ENCODE data around the gene ZFP69B. TPM values are rescaled to one million over a fixed set of nuclear protein-coding genes. Genes with fewer than 3 reads are reported as not detected.

Gene ZFP69B
- total and polyA plus RNA-seq, 2 of the 8 experiments (the other 6 are each of a cell fraction or from before 2014, with no cell fraction given), result 1.7 to 8.2 TPM

GRCh38 chr1:40477678-40478053 lies 27.4 kb downstream of the ZFP69B start:
- peak overlapping the region; percentile 72 to 81 (median 78) for H3K4me3 ChIP-seq (ENCODE audit: extremely low read depth in 1 of 4, insufficient read depth in 2 of 4, low read depth in 3 of 4, low read length in 4 of 4)
- peaks cover 5 to 9% of the 10 kb centered on the region in 2 experiments for H3K9me3 ChIP-seq (ENCODE audit: insufficient read depth in 2 of 2, low read depth in 1 of 2, low read length in 1 of 2)
- ChIA-PET CTCF (ENCODE audit: partially characterized antibody) (interaction anchor here (1.2 kb wide), 1 partner anchor 20 kb away, joined by 3 read pairs; no protein-coding TSS in a partner anchor), POLR2A (ENCODE audit: partially characterized antibody) (interaction anchor here (0.9 to 1.8 kb wide), 8 partner anchors 9 to 54 kb away, joined by 3 to 7 read pairs (median 4); partner anchors contain the start of genes EXO5, ZFP69B and ZNF684)
- H3K4ac ChIP-seq (replicated peaks; ENCODE audit: insufficient read length, low read depth, low read length), result no peak overlapping the region
- H3K36me3 ChIP-seq (ENCODE audit: control insufficient read depth in 2 of 4, insufficient read depth in 4 of 4, low read length in 3 of 4), result no peaks in the 10 kb centered on the region; a peak in 1 of 8 replicates
- H2BK12ac ChIP-seq (ENCODE audit: low read depth, low read length), result no peak overlapping the region
- no peaks in the 10 kb centered on the region for H3K79me2 ChIP-seq (ENCODE audit: control insufficient read depth in 1 of 2, insufficient read depth in 2 of 2, low read length in 2 of 2)
- DNase-seq (ENCODE audit: low read depth in 1 of 2, low spot score in 2 of 2), result no peak
- peak overlapping the region; percentile 7 for H3K18ac ChIP-seq (ENCODE audit: extremely low read depth, low read length)
- no peak overlapping the region for H4K5ac ChIP-seq (ENCODE audit: insufficient read length, low read depth, low read length)
- peak overlapping the region in 1 of 4 experiments; percentile 58; a peak in 2 of 7 replicates for H3K9ac ChIP-seq (replicated peaks in 1 of 4; ENCODE audit: extremely low read depth in 1 of 4, low read depth in 3 of 4, low read length in 3 of 4)
- no peak overlapping the region for H3K23ac ChIP-seq (ENCODE audit: insufficient read length)
- H2AFZ ChIP-seq (ENCODE audit: low read length), result peak overlapping the region; percentile 38
- peaks cover 7% of the 10 kb centered on the region for H3K23me2 ChIP-seq (ENCODE audit: low read depth, low read length)
- H3K56ac ChIP-seq (replicated peaks; ENCODE audit: insufficient read length, low read depth, low read length), result peak overlapping the region; percentile 7
- no peak overlapping the region for H3K27ac ChIP-seq (ENCODE audit: low read depth, low read length)
- no peak overlapping the region for H2BK120ac ChIP-seq (replicated peaks; ENCODE audit: low read depth, low read length)
- no peak overlapping the region for H3K14ac ChIP-seq (ENCODE audit: insufficient read length)
- peaks cover 0 to 4% (median 0%) of the 10 kb centered on the region in 4 experiments; a peak in 1 of 7 replicates for H3K4me1 ChIP-seq (replicated peaks in 1 of 4; ENCODE audit: control insufficient read depth in 3 of 4, insufficient read depth in 4 of 4, low read length in 3 of 4)
- WGBS, 2 experiments (ENCODE audit: extremely low coverage in 1 of 2, insufficient coverage in 1 of 2, insufficient read length in 1 of 2, insufficient replicate concordance in 2 of 2, low coverage in 1 of 2, low lambda C conversion rate in 2 of 2, missing lambda C conversion rate in 1 of 2), result 20% methylated on average over 17 of the region's 17 CpGs; no CpG with 5 or more reads in 1 of the 2 experiments
- H3K79me1 ChIP-seq (ENCODE audit: low read depth, low read length), result no peaks in the 10 kb centered on the region
- H3K27me3 ChIP-seq (replicated peaks in 1 of 4; ENCODE audit: control insufficient read depth in 3 of 4, extremely low read depth in 1 of 4, insufficient read depth in 3 of 4, low read length in 3 of 4), result peaks cover 0 to 3% (median 0%) of the 10 kb centered on the region in 4 experiments; a peak in 1 of 7 replicates
- H2BK5ac ChIP-seq (ENCODE audit: low read depth, low read length), result no peak overlapping the region
- no peak for FAIRE-seq
- H2AK5ac ChIP-seq (ENCODE audit: low read depth, low read length), result no peak overlapping the region
- peaks cover 0 to 2% of the 10 kb centered on the region in 2 experiments for H4K20me1 ChIP-seq (replicated peaks in 1 of 2; ENCODE audit: control insufficient read depth in 1 of 2, insufficient read depth in 2 of 2, low read length in 2 of 2)
- H3K4me2 ChIP-seq (ENCODE audit: insufficient read depth in 1 of 2, low read depth in 2 of 2, low read length in 2 of 2), result peak overlapping the region; percentile 92 to 93
- H2BK15ac ChIP-seq (ENCODE audit: low read length), result no peak overlapping the region
- H2BK20ac ChIP-seq (ENCODE audit: low read length), result no peak overlapping the region
- no peak overlapping the region for H4K91ac ChIP-seq (replicated peaks; ENCODE audit: insufficient read length, low read length)
- H4K8ac ChIP-seq (ENCODE audit: extremely low read depth, insufficient read depth, low read length), result no peak overlapping the region; the same call in 1 of the 2 replicates
- TF ChIP-seq CTCF (IDR thresholded peaks at IDR 0.05; ENCODE audit: control extremely low read depth in 1 of 3, insufficient read depth in 1 of 3, low read depth in 1 of 3, low read length in 3 of 3), result no peak
- no peak for TF ChIP-seq PHF8 (conservative IDR thresholded peaks at IDR 0.05; ENCODE audit: low read depth, low read length)
- TF ChIP-seq ATF3 (IDR thresholded peaks at IDR 0.05; ENCODE audit: insufficient read depth, low read depth, low read length), result no peak
- no peak for TF ChIP-seq TAF1 (IDR thresholded peaks at IDR 0.05; ENCODE audit: low read depth, low read length)
- TF ChIP-seq TEAD4 (IDR thresholded peaks at IDR 0.05; ENCODE audit: low read depth, low read length), result no peak
- no peak for TF ChIP-seq SP4 (IDR thresholded peaks at IDR 0.05; ENCODE audit: low read length)
- no peak for TF ChIP-seq GTF2F1 (IDR thresholded peaks at IDR 0.05; ENCODE audit: borderline replicate concordance, low read depth, low read length)
- no peak for TF ChIP-seq USF2 (IDR thresholded peaks at IDR 0.05; ENCODE audit: low read length)
- TF ChIP-seq YY1 (IDR thresholded peaks at IDR 0.05; ENCODE audit: low read depth, low read length), result no peak
